ENCODE data around the gene HECTD2.
"Not testable (repeated sequence)": the region's sequence is repeated elsewhere in the genome, so short reads cannot be mapped to it uniquely, and the experiment has no call there.

Gene HECTD2

GRCh38 chr10:91409869-91410637 is at the start of gene HECTD2:
HECTD2 (plus strand) TSS chr10:91410344; CDS start chr10:91410439, 95 bp downstream.
- DNase-seq: peak; percentile 80

- DNase-seq: no peak
Observed at GRCh38 chr10:91360461-91360860, 49.7 kb upstream of the HECTD2 start.

GRCh38 chr10:91365519-91365918 is 44.6 kb upstream of the HECTD2 start:
- DNase-seq: not testable (repeated sequence)

GRCh38 chr10:91366704-91367103 is 43.4 kb upstream of the HECTD2 start:
- no peak for DNase-seq

GRCh38 chr10:91367127-91367531 is 43.0 kb upstream of the HECTD2 start:
- no peak for DNase-seq

- no peak for DNase-seq
Observed at GRCh38 chr10:91367558-91367957, 42.6 kb upstream of the HECTD2 start.

- DNase-seq: not testable (repeated sequence)
Observed at GRCh38 chr10:91369978-91370589, 40.1 kb upstream of the HECTD2 start.

GRCh38 chr10:91374052-91374451 is 36.1 kb upstream of the HECTD2 start:
- DNase-seq: no peak

GRCh38 chr10:91378061-91378460 is 32.1 kb upstream of the HECTD2 start:
- DNase-seq: peak; percentile 43

GRCh38 chr10:91380873-91381256 is 29.3 kb upstream of the HECTD2 start:
- no peak for DNase-seq

- no peak for DNase-seq
Observed at GRCh38 chr10:91381257-91381891, 28.8 kb upstream of the HECTD2 start.

GRCh38 chr10:91385306-91386085 is 24.6 kb upstream of the HECTD2 start:
- DNase-seq: no peak

GRCh38 chr10:91389636-91390512 is 20.3 kb upstream of the HECTD2 start:
- DNase-seq: peak; percentile 33

- not testable (repeated sequence) for DNase-seq
Observed at GRCh38 chr10:91390513-91390825, 19.7 kb upstream of the HECTD2 start.

- DNase-seq: no peak
Observed at GRCh38 chr10:91391920-91392319, 18.2 kb upstream of the HECTD2 start.

- no peak for DNase-seq
Observed at GRCh38 chr10:91406322-91406721, 3.8 kb upstream of the HECTD2 start.

- peak; percentile 40 for DNase-seq
Observed at GRCh38 chr10:91409069-91409868, 875 bp upstream of the HECTD2 start.

GRCh38 chr10:91410638-91411371 is 661 bp downstream of the HECTD2 start:
- DNase-seq: peak; percentile 45

GRCh38 chr10:91411621-91412020 is 1.5 kb downstream of the HECTD2 start:
- no peak for DNase-seq

GRCh38 chr10:91412354-91413087 is 2.4 kb downstream of the HECTD2 start:
- no peak for DNase-seq
